GM21360 (cell line): ENCODE measurements around the gene TTLL5.

Experiments
- ATAC-seq: cut with Tn5 transposase; IDR thresholded peaks from one replicate; pipeline ENCODE4 v1.9.1; 2021; ENCODE audit warnings: mild to moderate bottlenecking, moderate library complexity; ENCODE audit not compliant: unreplicated experiment

Gene TTLL5

DNA sequence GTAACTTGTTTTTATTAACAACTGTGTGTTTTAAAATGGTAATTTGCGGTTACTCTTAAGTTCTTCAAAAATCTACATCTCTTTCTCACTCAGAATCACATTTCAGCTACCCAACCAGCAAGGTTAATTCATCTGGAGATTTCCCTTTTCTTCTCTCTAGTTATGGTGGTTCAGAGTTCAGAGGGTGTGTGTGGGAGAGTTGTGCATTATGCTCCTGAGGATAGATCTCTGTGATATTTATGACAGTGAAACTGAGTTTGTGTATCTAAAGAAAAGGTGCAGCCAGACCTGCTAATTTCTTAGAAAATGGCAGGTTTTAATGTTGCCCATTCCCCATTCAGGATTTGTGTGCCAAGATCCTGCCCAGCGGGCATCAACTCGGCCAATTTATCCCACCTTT, 73.8 kb downstream of the TTLL5 start:
- no peak for ATAC-seq

DNA sequence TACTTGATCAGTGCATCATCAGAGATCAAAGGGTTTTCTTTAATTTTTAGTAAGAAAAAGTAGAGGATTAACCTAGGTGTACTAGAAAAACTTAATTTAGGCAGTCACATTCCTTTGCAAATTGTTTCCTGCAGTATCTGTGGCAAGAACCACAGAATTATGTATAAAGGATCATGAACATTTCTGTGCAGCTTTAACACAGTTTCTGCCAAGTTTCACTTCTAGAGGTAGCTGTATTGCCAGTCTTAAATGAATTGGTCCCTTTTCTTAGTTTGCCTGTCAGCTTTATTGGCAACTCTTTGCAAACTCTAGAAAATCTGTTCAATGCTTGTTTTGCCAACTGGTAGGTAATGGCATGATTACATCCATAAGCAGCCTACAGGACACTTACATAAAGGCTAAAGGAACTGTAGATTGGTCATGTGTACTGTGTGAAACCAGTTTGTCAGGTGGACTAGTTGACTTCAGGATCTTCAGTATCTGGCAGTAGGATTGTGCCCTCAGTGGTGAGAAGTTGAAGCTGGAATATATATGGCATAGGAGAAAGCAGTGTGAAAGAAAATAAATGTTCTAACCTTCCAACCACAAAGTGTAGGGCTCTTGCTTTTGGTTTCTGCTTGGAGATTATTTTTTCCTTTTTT, 75.9 kb downstream of the TTLL5 start:
- ATAC-seq, result no peak

- no peak for ATAC-seq
These were observed 77.1 kb downstream of the TTLL5 start for GRCh38 chr14:75738192-75738591.

DNA sequence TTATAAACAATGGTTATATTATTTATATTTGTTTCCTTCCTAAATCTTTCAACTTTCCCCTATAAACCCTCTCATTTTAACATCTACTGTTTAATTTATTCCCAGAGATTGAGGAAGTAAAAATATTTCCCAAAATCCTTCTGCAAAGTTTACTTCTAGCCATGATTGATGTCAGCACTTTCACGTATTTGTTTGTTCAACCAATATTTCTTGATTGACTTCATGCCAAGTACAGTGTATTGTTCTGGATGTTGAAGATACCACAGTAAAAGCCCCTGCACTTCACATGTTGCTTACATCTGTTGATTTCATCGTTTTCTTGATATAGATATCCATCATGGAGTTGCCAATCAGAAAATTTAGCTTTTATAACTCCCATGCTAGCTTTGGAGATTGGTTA, 81.8 kb downstream of the TTLL5 start:
- no peak for ATAC-seq

- no peak for ATAC-seq
These were observed 86.9 kb downstream of the TTLL5 start for GRCh38 chr14:75747899-75748298.

DNA sequence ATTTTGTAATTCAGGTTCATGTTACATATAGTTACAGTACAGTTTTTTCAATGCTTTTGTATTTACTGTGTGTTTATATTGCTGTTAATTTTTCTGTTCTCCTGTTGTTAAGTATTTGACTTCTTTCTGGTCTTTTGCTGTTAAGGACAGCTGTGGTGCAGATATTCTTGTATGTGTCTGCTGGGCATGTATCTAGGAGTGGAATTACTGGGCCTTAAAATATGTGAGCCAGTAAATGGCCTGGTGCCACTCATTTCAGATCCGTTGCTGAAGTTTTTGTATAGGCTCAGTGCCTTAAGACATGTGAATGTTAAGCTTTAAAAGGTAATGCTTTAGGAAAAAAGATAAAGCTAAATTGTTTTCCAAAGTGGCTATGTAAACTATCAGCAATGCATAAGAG, 87.3 kb downstream of the TTLL5 start:
- no peak for ATAC-seq

DNA sequence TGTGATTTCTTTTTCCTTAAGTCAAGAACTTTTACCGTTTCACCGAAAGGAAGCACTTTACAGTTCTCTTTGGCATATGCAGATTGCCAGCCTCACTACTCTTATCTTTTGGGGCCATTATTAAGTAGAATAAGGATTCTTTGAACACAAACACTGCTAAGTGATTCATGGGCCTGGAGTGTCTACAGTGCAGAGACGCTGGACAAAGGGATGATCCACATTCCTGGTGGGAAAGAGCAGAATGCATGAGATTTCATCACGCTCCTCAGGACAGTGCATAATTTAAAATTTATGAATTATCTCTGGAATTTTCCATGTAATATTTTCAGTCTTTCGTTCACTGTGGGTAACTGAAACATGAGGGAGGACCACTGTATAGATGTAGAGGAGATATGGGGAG, 90.2 kb downstream of the TTLL5 start:
- ATAC-seq, result no peak

DNA sequence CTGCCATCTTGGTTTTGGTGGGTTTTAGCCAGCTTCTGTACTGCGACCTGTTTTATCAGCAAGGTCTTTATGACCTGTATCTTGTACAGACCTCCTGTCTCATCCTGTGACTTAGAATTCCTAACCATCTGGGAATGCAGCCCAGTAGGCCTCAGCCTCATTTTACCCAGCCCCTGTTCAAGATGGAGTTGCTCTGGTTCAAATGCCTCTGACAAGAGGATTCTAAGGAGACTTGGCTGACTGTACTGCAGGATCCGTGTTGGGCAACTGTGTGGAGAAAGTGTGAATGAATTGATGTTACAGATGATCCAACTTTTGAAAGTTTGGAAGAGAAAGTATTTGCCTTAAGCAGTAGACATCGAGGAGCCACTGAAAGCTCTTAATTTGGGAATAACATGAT, 91.0 kb downstream of the TTLL5 start:
- ATAC-seq, result no peak

DNA sequence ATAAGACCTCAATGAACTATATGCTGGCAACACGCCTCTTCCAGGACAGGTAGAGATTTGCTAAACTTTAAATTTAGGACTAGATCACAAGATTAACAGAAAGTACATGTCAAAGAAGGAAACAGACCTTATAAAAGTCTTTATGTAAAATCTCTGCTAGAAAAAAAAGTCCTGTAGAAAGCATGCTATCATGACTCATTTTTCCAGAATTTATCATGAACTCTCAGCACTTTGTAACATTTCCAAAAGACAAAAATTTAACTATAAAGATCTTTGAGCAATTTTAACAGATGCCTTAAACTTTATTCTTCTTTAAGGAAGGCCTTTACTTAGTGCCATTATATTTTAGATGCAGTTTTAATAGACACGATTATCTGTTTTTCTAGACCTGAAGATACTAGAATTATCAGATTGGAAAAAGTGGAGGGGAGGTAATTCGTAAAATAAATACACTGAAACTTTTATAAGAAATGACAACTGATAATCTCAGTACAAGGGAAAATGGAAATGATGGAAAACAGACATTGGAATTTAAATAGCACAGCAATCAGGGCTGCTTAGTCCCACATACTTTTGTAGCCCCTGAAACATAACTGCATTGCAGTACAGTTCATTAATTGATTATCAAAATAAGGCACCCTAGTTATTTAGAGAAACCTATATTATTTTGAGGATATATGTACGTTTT, 92.0 kb downstream of the TTLL5 start:
- no peak for ATAC-seq

- no peak for ATAC-seq
These were observed 92.7 kb downstream of the TTLL5 start for GRCh38 chr14:75753696-75754095.

GRCh38 chr14:75757644-75758402, 96.8 kb downstream of the TTLL5 start:
- ATAC-seq, result no peak

GRCh38 chr14:75764020-75764419, 103.0 kb downstream of the TTLL5 start:
- no peak for ATAC-seq

GRCh38 chr14:75769047-75769685, 108.1 kb downstream of the TTLL5 start:
- ATAC-seq, result no peak

GRCh38 chr14:75770635-75771034, 109.6 kb downstream of the TTLL5 start:
- no peak for ATAC-seq

DNA sequence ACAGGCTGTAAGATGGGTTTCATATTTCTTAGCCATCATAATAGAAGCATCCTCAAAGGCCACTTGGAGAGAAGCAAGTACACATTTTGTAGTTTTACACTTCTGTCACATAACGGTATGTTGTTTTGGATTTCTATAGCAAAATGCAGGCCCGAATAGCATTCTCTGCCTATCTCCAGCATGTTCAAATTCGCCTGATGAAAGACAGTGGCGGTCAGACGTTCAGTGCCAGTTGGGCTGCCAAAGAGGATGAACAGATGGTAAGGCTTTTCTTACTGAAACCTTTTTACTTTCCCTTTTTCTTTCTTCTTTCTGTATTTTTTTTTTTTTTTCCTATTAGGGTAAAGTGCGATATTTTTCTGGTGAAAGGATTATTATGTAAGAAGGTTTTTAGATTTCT, 110.5 kb downstream of the TTLL5 start:
- ATAC-seq, result no peak

GRCh38 chr14:75773046-75773445, 112.0 kb downstream of the TTLL5 start:
- no peak for ATAC-seq

- ATAC-seq, result no peak
These were observed 120.0 kb downstream of the TTLL5 start for GRCh38 chr14:75781096-75781495.

DNA sequence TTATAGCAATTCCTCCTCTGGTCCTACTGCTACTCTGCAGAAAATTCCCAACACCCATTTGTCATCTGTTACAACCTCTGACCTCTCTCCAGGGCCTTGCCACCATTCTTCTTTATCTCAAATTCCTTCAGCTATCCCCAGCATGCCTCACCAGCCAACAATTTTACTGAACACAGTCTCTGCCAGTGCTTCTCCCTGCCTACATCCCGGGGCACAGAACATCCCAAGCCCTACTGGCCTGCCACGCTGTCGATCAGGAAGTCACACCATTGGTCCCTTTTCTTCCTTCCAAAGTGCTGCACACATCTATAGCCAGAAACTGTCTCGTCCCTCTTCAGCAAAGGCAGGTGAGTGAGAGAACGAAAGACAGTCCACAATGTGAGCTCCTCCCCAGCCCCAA, 122.1 kb downstream of the TTLL5 start:
- no peak for ATAC-seq

DNA sequence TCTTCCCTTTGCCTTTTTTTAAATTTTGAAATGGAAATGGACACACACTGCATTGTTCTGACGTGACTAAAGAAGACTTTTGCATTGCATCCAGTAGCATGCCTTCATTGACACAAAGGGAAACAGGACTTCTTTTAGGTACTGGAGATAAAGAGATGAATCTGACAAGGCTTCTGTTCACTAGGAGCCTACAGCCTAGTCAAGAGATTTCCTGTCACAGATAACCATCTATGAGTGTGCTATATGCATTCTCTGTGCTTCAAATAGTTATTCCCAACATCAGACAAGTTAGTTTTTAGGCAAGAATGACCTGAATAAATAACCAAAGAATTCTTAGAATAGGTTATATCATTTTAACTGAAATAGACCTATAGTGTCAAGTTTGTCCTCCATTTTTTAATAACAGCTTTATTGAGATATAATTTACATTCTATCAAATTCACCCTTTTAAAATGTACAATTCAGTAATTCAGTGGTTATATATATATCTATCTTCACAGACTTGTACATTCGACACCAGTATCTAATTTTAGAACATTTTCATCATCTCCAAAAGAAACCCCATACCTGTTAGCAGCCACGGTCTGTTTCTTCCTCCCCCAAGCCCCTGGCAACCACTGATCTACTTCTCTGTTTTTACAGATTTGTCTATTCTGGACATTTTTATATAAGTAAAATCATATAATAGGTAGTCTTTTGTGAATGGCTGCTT, 122.7 kb downstream of the TTLL5 start:
- ATAC-seq, result no peak

DNA sequence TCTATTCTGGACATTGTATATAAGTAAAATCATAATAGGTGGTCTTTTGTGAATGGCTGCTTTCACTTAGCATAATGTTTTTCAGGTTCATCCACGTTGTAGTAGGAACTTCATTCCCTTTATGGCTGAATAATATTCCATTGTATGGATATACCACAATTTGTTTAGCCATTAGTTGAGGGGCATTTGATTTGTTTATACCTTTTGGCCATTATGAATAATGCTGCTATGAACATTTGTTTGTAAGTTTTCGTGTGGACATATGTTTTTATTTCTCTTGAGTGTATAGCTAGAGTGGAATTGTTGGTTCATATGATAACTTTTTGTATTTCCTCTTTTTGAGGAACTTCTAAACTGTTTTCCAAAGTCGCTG, 123.3 kb downstream of the TTLL5 start:
- ATAC-seq, result no peak

GRCh38 chr14:75793806-75794205, 132.8 kb downstream of the TTLL5 start:
- no peak for ATAC-seq
